ENCODE results near the gene COX7A1. TPM values are rescaled to one million over a fixed set of nuclear protein-coding genes. Genes with fewer than 3 reads are reported as not detected.

Gene COX7A1
- polyA plus RNA-seq, 1 donor (not counting 4 experiments of a cell fraction or from before 2014, with no cell fraction given) = 2.6 TPM

DNA sequence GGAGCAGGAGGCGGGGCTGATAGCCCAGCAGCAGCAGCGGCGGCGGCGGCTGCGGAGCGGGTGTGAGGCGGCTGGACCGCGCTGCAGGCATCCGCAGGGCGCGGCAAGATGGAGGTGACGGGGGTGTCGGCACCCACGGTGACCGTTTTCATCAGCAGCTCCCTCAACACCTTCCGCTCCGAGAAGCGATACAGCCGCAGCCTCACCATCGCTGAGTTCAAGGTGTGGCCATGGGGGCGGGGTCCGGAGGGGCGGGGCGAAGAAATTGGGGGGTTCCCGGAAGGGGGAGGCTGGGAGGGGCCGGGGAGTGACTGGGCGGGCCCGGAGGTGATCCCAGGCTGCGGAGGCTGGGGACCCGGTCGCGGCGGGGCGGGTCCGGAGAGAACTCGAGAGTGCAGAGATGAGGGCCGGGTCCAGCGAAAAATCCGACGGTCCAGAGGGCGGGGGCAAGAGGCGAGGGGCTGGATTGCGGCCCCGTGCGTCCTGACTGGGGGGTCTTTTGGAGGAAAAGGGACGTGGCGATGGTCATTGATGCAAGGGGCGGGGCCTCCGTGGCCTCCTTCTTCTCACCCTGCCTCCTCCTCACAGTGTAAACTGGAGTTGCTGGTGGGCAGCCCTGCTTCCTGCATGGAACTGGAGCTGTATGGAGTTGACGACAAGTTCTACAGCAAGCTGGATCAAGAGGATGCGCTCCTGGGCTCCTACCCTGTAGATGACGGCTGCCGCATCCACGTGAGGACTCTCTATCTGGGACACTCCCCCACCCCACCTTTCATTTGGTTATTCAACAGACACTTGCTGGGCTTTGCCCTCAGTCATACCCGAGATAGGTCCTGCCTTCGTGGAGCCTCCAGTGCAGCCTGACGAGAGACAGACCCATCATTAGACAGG lies 36.5 kb downstream of the COX7A1 start, which contains the start of gene TBCB:
Gene TBCB (plus strand): TSS at position 16 of the 891 bp plus-strand sequence. CDS start 93 bp downstream, at position 109.
- TF ChIP-seq, protein P1, sequence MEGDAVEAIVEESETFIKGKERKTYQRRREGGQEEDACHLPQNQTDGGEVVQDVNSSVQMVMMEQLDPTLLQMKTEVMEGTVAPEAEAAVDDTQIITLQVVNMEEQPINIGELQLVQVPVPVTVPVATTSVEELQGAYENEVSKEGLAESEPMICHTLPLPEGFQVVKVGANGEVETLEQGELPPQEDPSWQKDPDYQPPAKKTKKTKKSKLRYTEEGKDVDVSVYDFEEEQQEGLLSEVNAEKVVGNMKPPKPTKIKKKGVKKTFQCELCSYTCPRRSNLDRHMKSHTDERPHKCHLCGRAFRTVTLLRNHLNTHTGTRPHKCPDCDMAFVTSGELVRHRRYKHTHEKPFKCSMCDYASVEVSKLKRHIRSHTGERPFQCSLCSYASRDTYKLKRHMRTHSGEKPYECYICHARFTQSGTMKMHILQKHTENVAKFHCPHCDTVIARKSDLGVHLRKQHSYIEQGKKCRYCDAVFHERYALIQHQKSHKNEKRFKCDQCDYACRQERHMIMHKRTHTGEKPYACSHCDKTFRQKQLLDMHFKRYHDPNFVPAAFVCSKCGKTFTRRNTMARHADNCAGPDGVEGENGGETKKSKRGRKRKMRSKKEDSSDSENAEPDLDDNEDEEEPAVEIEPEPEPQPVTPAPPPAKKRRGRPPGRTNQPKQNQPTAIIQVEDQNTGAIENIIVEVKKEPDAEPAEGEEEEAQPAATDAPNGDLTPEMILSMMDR (optimal IDR thresholded peaks at IDR 0.05 in 1 of 3, IDR thresholded peaks at IDR 0.05 in 1 of 3, conservative IDR thresholded peaks at IDR 0.05 in 1 of 3; ENCODE audit: extremely low read depth in 1 of 3, insufficient read depth in 2 of 3, low read length in 3 of 3) = no peak
- no peak for TF ChIP-seq EZH2 (IDR thresholded peaks at IDR 0.05; ENCODE audit: low read length)
- FAIRE-seq = no peak
- H3K79me2 ChIP-seq (ENCODE audit: control insufficient read depth, insufficient read depth, low read length) = peaks cover 19% of the 10 kb centered on the region
- H3K9ac ChIP-seq (ENCODE audit: control insufficient read depth, extremely low read depth, insufficient read depth, low read length) = peak within 1 kb of the TSS; percentile 93
- H3K36me3 ChIP-seq (ENCODE audit: control insufficient read depth in 2 of 2, extremely low read depth in 1 of 2, insufficient read depth in 2 of 2, low read length in 2 of 2) = peaks cover 21 to 22% of the 10 kb centered on the region in 2 experiments
- peak within 1 kb of the TSS; percentile 91 for H2AFZ ChIP-seq (ENCODE audit: control insufficient read depth, low read length)
- H4K20me1 ChIP-seq (ENCODE audit: control insufficient read depth, extremely low read depth, insufficient read depth, low read length) = peaks cover 3% of the 10 kb centered on the region
- peak within 1 kb of the TSS; percentile 97 for H3K4me2 ChIP-seq (ENCODE audit: control insufficient read depth, extremely low read depth, insufficient read depth, low read depth, low read length)
- peak within 1 kb of the TSS; percentile 83 to 97 (median 94) for H3K4me3 ChIP-seq (ENCODE audit: control insufficient read depth in 2 of 3, extremely low read depth in 1 of 3, insufficient read depth in 2 of 3, low read depth in 1 of 3, low read length in 3 of 3)
- no peaks in the 10 kb centered on the region for H3K27me3 ChIP-seq (ENCODE audit: control insufficient read depth, extremely low read depth, insufficient read depth, low read length)
- H3K27ac ChIP-seq (ENCODE audit: control insufficient read depth, insufficient read depth, low read length) = peak within 1 kb of the TSS; percentile 90
- no peaks in the 10 kb centered on the region for H3K9me1 ChIP-seq (ENCODE audit: control insufficient read depth, extremely low read depth, insufficient read depth, low read length)
- dilution Hi-C loops (cut with MboI; ENCODE audit: extremely low pct_ligation_motif_present, low sequenced_read_pairs) = no loop called here
- no peak for DNase-seq (ENCODE audit: low read depth, low spot score)
- H3K9me3 ChIP-seq (ENCODE audit: control insufficient read depth, low read depth, low read length) = no peaks in the 10 kb centered on the region
- H3K4me1 ChIP-seq (ENCODE audit: control insufficient read depth, extremely low read depth, insufficient read depth, low read length) = peaks cover 10% of the 10 kb centered on the region

DNA sequence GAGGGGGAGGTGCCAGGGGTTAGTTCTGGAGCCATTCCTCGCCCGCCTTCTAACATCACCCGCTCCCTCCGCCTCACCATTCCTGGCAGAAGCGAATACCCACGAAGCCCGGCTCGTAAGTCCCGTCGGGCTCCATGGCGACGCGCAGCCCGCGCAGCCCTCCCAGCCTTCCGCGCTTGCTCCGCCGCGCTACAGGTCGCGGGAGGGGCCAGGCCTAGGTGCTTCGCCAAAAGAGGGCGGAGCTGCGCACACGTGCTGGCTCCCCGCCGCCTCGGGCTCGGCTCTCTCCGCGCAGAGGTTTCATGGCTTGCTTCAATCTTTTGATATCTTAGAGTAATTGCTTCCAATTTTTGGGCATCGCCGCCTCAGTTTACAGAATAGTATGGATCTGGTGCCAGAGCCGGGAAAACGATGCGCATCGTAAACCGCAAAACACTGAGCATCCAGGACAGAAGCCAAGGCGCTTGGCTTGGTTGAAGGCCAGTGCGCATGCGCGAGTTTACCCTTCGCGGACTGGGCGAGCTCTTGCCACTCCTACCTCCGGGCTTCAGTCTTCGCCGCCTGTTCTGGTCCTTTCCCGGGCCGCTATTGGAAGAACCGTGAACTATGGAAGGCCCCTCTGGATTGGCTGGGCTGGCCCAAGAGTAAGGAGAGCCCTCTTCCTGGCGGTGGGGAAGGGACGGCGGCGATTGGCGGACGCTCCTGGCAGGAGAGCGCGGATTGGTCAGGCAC lies 37.4 kb downstream of the COX7A1 start, which contains the start of gene POLR2I:
Gene POLR2I (minus strand): TSS at position 155 of the 732 bp plus-strand sequence. CDS start 19 bp downstream, at position 136.
- dilution Hi-C loops (cut with MboI; ENCODE audit: extremely low pct_ligation_motif_present, low sequenced_read_pairs) = no loop called here
- Histone ChIP-seq H3K79me2 (ENCODE audit: control insufficient read depth, insufficient read depth, low read length) (peaks cover 19% of the 10 kb centered on the region), H3K27ac (ENCODE audit: control insufficient read depth, insufficient read depth, low read length) (peak within 1 kb of the TSS; percentile 90), H3K9ac (ENCODE audit: control insufficient read depth, extremely low read depth, insufficient read depth, low read length) (peak within 1 kb of the TSS; percentile 93), H3K9me3 (ENCODE audit: control insufficient read depth, low read depth, low read length) (no peaks in the 10 kb centered on the region), H3K36me3 (ENCODE audit: control insufficient read depth in 2 of 2, extremely low read depth in 1 of 2, insufficient read depth in 2 of 2, low read length in 2 of 2) (peaks cover 14 to 21% of the 10 kb centered on the region in 2 experiments), H2AFZ (ENCODE audit: control insufficient read depth, low read length) (peak within 1 kb of the TSS; percentile 91), H3K27me3 (ENCODE audit: control insufficient read depth, extremely low read depth, insufficient read depth, low read length) (no peaks in the 10 kb centered on the region), H3K4me2 (ENCODE audit: control insufficient read depth, extremely low read depth, insufficient read depth, low read depth, low read length) (peak within 1 kb of the TSS; percentile 97), H3K4me1 (ENCODE audit: control insufficient read depth, extremely low read depth, insufficient read depth, low read length) (peaks cover 10% of the 10 kb centered on the region), H3K9me1 (ENCODE audit: control insufficient read depth, extremely low read depth, insufficient read depth, low read length) (no peaks in the 10 kb centered on the region), H3K4me3 (ENCODE audit: control insufficient read depth in 2 of 3, extremely low read depth in 1 of 3, insufficient read depth in 2 of 3, low read depth in 1 of 3, low read length in 3 of 3) (peak within 1 kb of the TSS; percentile 83 to 97 (median 94)), H4K20me1 (ENCODE audit: control insufficient read depth, extremely low read depth, insufficient read depth, low read length) (peaks cover 3% of the 10 kb centered on the region)
- DNase-seq (ENCODE audit: low read depth, low spot score) = peak; percentile 99
- TF ChIP-seq, protein P1 (optimal IDR thresholded peaks at IDR 0.05 in 1 of 3, IDR thresholded peaks at IDR 0.05 in 1 of 3, conservative IDR thresholded peaks at IDR 0.05 in 1 of 3; ENCODE audit: extremely low read depth in 1 of 3, insufficient read depth in 2 of 3, low read length in 3 of 3) = no peak
- TF ChIP-seq EZH2 (IDR thresholded peaks at IDR 0.05; ENCODE audit: low read length) = no peak
- FAIRE-seq = peak; percentile 72
